Activated CD4-positive, alpha-beta T cell treated with anti-CD3 and anti-CD28 coated beads, Interleukin-2, amount 10 ng/mL, durations not matched to agents 7 days and 5 days (primary cell): ENCODE measurements around the gene IQCF2. TPM values are rescaled to one million over a fixed set of nuclear protein-coding genes. Genes with fewer than 3 reads are reported as not detected.
"Not testable (repeated sequence)": the region's sequence is repeated elsewhere in the genome, so short reads cannot be mapped to it uniquely, and the experiment has no call there.

ENCODE experiments used
- CTCF ChIA-PET: fragments of 350-600 bp; sonication (Branson Sonifier 250); formaldehyde crosslinking; loops from one replicate; lab custom pipeline; 2021; ENCODE audit warnings: antibody characterized with exemption; lab: Charles Lee
- POLR2A ChIA-PET: fragments of 350-600 bp; sonication (Branson Sonifier 250); formaldehyde crosslinking; loops from one replicate; lab custom pipeline; 2021; ENCODE audit warnings: antibody characterized with exemption; lab: Charles Lee
- DNase-seq: peaks from one replicate; pipeline ENCODE4 v3.0.0-alpha.2; 2020
- H3K27ac Mint-ChIP-seq: one replicate; pipeline ENCODE4 v1.8.0; 2021; ENCODE audit warnings: mild to moderate bottlenecking, moderate library complexity, mixed read lengths
- H3K27me3 Mint-ChIP-seq: one replicate; pipeline ENCODE4 v1.8.0; 2021; ENCODE audit warnings: mixed read lengths
- H3K36me3 Mint-ChIP-seq: one replicate; pipeline ENCODE4 v1.8.0; 2021; ENCODE audit warnings: low read depth, mixed read lengths
- H3K4me1 Mint-ChIP-seq: one replicate; pipeline ENCODE4 v1.8.0; 2021; ENCODE audit warnings: mixed read lengths
- H3K4me3 Mint-ChIP-seq: one replicate; pipeline ENCODE4 v1.8.0; 2021; ENCODE audit warnings: mild to moderate bottlenecking, moderate library complexity, mixed read lengths
- H3K9me3 Mint-ChIP-seq: one replicate; pipeline ENCODE4 v1.8.0; 2021; ENCODE audit warnings: mixed read lengths
- total RNA-seq, 2 experiments: library from RNA; stranded (reverse); gene quantifications; one replicate each; pipeline ENCODE4 v1.2.3, GENCODE V29; 2021

Gene IQCF2
- total RNA-seq, 2 experiments from 2014 or later: not detected

GRCh38 chr3:51845129-51845528 lies 16.3 kb upstream of the IQCF2 start:
- no peak overlapping the region for H3K4me3 Mint-ChIP-seq
- CTCF ChIA-PET: no interaction called here

GRCh38 chr3:51855411-51855810 lies 6.0 kb upstream of the IQCF2 start:
- CTCF ChIA-PET: interaction anchor here (1.0 kb wide), 1 partner anchor 35 kb away, joined by 3 read pairs; no protein-coding TSS in a partner anchor
- POLR2A ChIA-PET, H3K36me3 Mint-ChIP-seq, H3K27ac Mint-ChIP-seq, H3K9me3 Mint-ChIP-seq, H3K4me1 Mint-ChIP-seq, H3K27me3 Mint-ChIP-seq, H3K4me3 Mint-ChIP-seq, DNase-seq: not testable (repeated sequence)

More at GRCh38 chr3:51845129-51845528, 16.3 kb upstream of the IQCF2 start:
- Mint-ChIP-seq H3K27ac (no peak overlapping the region), H3K4me1 (no peaks in the 10 kb centered on the region), H3K36me3 (no peaks in the 10 kb centered on the region), H3K27me3 (peaks cover 57% of the 10 kb centered on the region), H3K9me3 (peaks cover 2% of the 10 kb centered on the region)
- DNase-seq: no peak
- POLR2A ChIA-PET: no interaction called here

DNA sequence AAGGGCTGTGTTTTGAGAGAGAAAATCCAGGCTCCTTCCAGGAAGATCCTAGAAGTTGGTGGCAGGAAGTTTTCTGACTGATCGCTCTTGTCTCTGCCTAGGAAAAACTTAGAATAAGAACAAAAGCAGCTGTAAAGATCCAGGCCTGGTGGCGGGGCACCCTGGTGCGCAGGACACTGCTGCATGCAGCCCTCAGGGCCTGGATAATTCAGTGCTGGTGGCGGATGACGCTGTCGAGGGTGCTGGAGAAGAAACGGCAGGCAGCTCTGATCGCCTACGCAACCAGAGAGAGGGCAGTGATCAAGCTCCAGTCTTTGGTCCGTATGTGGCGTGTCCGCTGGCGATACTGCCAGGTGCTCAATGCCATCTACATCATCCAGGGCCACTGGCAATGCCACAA lies 1.5 kb downstream of the IQCF2 start:
- no peak overlapping the region for H3K4me3 Mint-ChIP-seq
- CTCF ChIA-PET: no interaction called here
- no peak overlapping the region for H3K27ac Mint-ChIP-seq
- no peak for DNase-seq
- no peaks in the 10 kb centered on the region for H3K4me1 Mint-ChIP-seq
- H3K9me3 Mint-ChIP-seq: no peaks in the 10 kb centered on the region
- POLR2A ChIA-PET: no interaction called here
- H3K36me3 Mint-ChIP-seq: no peaks in the 10 kb centered on the region
- H3K27me3 Mint-ChIP-seq: peaks cover 17% of the 10 kb centered on the region

DNA sequence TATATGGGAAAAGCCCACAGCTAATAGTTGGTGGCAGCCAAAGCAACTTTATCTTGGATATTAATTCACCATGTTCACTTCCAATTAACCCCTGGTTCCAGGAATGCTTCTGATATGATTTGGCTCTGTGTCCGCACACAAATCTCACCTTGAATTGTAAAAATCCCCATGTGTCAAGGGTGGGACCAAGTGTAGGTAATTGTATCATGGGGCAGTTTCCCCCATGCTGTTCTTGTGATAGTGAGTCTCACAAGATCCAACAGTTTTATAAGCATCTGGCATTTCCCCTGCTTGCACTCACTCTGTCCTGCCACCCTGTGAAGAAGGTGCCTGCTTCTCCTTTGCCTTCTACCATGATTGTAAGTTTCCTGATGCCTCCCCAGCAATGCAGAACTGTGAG lies 7.5 kb downstream of the IQCF2 start:
- CTCF ChIA-PET, DNase-seq, H3K27ac Mint-ChIP-seq, H3K9me3 Mint-ChIP-seq, H3K4me3 Mint-ChIP-seq, H3K4me1 Mint-ChIP-seq, POLR2A ChIA-PET, H3K36me3 Mint-ChIP-seq: not testable (repeated sequence)
- H3K27me3 Mint-ChIP-seq: peaks cover 28% of the 10 kb centered on the region

- DNase-seq: no peak
- H3K36me3 Mint-ChIP-seq: no peaks in the 10 kb centered on the region
- ChIA-PET POLR2A (no interaction called here), CTCF (no interaction called here)
- no peaks in the 10 kb centered on the region for H3K9me3 Mint-ChIP-seq
- H3K27ac Mint-ChIP-seq: no peak overlapping the region
- no peaks in the 10 kb centered on the region for H3K4me1 Mint-ChIP-seq
- peaks cover 28% of the 10 kb centered on the region for H3K27me3 Mint-ChIP-seq
- H3K4me3 Mint-ChIP-seq: no peak overlapping the region
Measured at GRCh38 chr3:51869304-51869703, 7.9 kb downstream of the IQCF2 start.

DNA sequence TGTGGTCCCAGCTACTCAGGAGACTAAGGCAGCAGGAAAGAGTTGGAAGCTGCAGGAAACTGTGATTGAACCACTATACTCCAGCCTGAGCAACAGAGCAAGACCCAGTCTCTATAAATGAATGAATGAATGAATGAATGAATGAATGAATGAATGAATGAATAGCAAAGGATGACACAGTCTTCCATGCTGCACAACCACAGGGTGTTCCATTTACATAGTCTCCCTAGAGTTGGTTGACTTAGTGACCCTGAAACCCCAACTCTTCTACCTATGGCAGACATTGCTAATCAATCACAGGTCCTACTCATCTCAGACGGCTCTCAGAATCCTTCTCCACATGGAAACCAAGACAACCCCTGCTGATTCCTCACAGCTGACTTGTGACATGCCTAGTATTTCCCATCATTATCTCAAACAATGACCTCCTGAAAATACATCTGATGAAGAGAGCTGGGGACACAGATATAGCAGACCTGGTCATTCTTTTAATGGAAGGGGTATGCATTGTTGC lies 11.9 kb downstream of the IQCF2 start:
- no peaks in the 10 kb centered on the region for H3K4me1 Mint-ChIP-seq
- CTCF ChIA-PET: no interaction called here
- no peak overlapping the region for H3K4me3 Mint-ChIP-seq
- no peaks in the 10 kb centered on the region for H3K36me3 Mint-ChIP-seq
- peaks cover 19% of the 10 kb centered on the region for H3K27me3 Mint-ChIP-seq
- POLR2A ChIA-PET: no interaction called here
- DNase-seq: no peak
- H3K9me3 Mint-ChIP-seq: no peaks in the 10 kb centered on the region
- H3K27ac Mint-ChIP-seq: no peak overlapping the region

DNA sequence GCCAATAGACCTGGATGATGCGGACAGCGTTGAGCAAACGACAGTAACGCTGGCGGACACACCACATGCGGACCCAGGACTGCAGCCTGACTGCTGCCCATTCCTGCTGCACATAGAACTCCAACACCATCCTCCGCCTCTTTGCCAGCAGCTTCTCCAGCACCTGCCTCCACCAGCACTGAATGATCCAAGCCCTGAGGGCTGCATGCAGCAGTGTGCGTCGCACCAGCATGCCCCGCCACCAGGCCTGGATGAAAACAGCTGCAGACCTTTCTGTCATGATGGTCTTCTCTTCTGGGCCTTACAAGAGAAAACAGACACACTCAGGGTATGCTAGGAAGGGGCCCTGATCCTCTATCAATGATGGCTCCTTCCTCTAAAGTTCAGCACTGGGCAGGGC lies 12.5 kb downstream of the IQCF2 start:
- Mint-ChIP-seq H3K27me3 (peaks cover 18% of the 10 kb centered on the region), H3K4me3 (no peak overlapping the region), H3K36me3 (no peaks in the 10 kb centered on the region), H3K4me1 (no peaks in the 10 kb centered on the region), H3K27ac (no peak overlapping the region), H3K9me3 (no peaks in the 10 kb centered on the region)
- POLR2A ChIA-PET: no interaction called here
- DNase-seq: no peak
- CTCF ChIA-PET: no interaction called here

GRCh38 chr3:51874411-51874810 lies 13.0 kb downstream of the IQCF2 start:
- no peak overlapping the region for H3K4me3 Mint-ChIP-seq
- no peak overlapping the region for H3K27ac Mint-ChIP-seq
- no peaks in the 10 kb centered on the region for H3K4me1 Mint-ChIP-seq
- POLR2A ChIA-PET: no interaction called here
- no peak for DNase-seq
- H3K36me3 Mint-ChIP-seq: no peaks in the 10 kb centered on the region
- peaks cover 15% of the 10 kb centered on the region for H3K27me3 Mint-ChIP-seq
- no peaks in the 10 kb centered on the region for H3K9me3 Mint-ChIP-seq
- CTCF ChIA-PET: no interaction called here

GRCh38 chr3:51874889-51875288 lies 13.5 kb downstream of the IQCF2 start:
- POLR2A ChIA-PET: no interaction called here
- Mint-ChIP-seq H3K4me3 (no peak overlapping the region), H3K9me3 (no peaks in the 10 kb centered on the region), H3K36me3 (no peaks in the 10 kb centered on the region), H3K27me3 (peaks cover 11% of the 10 kb centered on the region), H3K4me1 (no peaks in the 10 kb centered on the region), H3K27ac (no peak overlapping the region)
- CTCF ChIA-PET: no interaction called here
- DNase-seq: no peak

DNA sequence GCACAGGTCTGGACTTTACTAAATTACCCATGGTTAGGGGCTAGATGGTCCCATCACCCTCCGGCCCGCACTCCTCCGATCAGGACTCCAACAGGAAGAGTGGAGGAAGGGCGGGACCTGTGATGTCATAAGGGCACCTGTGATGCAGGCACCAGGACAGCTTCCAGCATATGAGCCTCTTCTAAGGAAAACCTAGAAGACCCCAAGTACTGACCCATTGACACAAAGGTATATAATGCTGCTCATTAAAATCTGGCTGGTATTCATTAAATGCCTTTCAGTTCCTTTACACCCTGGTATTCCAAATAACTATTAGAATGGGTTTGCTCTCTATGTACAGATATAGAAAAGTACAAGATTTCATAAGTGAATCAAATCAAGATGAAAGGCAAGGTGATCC lies 14.1 kb downstream of the IQCF2 start, which contains the start of gene IQCF5:
IQCF5 (minus strand) TSS at position 101 of the 400 bp plus-strand sequence; CDS start at position 31, 70 bp downstream.
- ChIA-PET POLR2A (no interaction called here), CTCF (no interaction called here)
- no peaks in the 10 kb centered on the region for H3K36me3 Mint-ChIP-seq
- H3K27me3 Mint-ChIP-seq: peaks cover 9% of the 10 kb centered on the region
- no peaks in the 10 kb centered on the region for H3K9me3 Mint-ChIP-seq
- no peak for DNase-seq
- H3K4me1 Mint-ChIP-seq: no peaks in the 10 kb centered on the region
- H3K27ac Mint-ChIP-seq: no peak within 1 kb of the TSS
- no peak within 1 kb of the TSS for H3K4me3 Mint-ChIP-seq

- Mint-ChIP-seq H3K4me3 (no peak overlapping the region), H3K9me3 (no peaks in the 10 kb centered on the region), H3K27ac (no peak overlapping the region), H3K36me3 (no peaks in the 10 kb centered on the region), H3K4me1 (no peaks in the 10 kb centered on the region), H3K27me3 (peaks cover 4% of the 10 kb centered on the region)
- ChIA-PET CTCF (no interaction called here), POLR2A (no interaction called here)
- no peak for DNase-seq
Measured at GRCh38 chr3:51876186-51876585, 14.8 kb downstream of the IQCF2 start.

- ChIA-PET CTCF (no interaction called here), POLR2A (no interaction called here)
- Mint-ChIP-seq H3K4me3 (no peak overlapping the region), H3K36me3 (no peaks in the 10 kb centered on the region), H3K4me1 (no peaks in the 10 kb centered on the region), H3K27me3 (peaks cover 28% of the 10 kb centered on the region), H3K9me3 (no peaks in the 10 kb centered on the region), H3K27ac (no peak overlapping the region)
- no peak for DNase-seq
Measured at GRCh38 chr3:51879937-51880336, 18.5 kb downstream of the IQCF2 start.

GRCh38 chr3:51886447-51886846 lies 25.0 kb downstream of the IQCF2 start:
- Mint-ChIP-seq H3K36me3 (no peaks in the 10 kb centered on the region), H3K9me3 (no peaks in the 10 kb centered on the region), H3K27me3 (peaks cover 32% of the 10 kb centered on the region), H3K4me3 (no peak overlapping the region), H3K4me1 (peaks cover 15% of the 10 kb centered on the region), H3K27ac (no peak overlapping the region)
- ChIA-PET POLR2A (no interaction called here), CTCF (no interaction called here)
- no peak for DNase-seq

- peaks cover 23% of the 10 kb centered on the region for H3K27me3 Mint-ChIP-seq
- ChIA-PET POLR2A (no interaction called here), CTCF (no interaction called here)
- H3K4me1 Mint-ChIP-seq: peaks cover 25% of the 10 kb centered on the region
- DNase-seq: no peak
- no peaks in the 10 kb centered on the region for H3K36me3 Mint-ChIP-seq
- H3K9me3 Mint-ChIP-seq: no peaks in the 10 kb centered on the region
- H3K4me3 Mint-ChIP-seq: no peak overlapping the region
- no peak overlapping the region for H3K27ac Mint-ChIP-seq
Measured at GRCh38 chr3:51887620-51888019, 26.2 kb downstream of the IQCF2 start.
